HCT116 (cell line): ENCODE measurements around the gene DKK3. TPM values are rescaled to one million over a fixed set of nuclear protein-coding genes. Genes with fewer than 3 reads are reported as not detected.

Source experiments
- ATAC-seq: fragments of 200-7000 bp; cut with Tn5 transposase; 2 replicates; pipeline ENCODE4 v1.9.1; 2020; ENCODE audit warnings: mild to moderate bottlenecking, moderate library complexity
- BruUV-seq: library from RNA; stranded (reverse); fragments of 400-500 nt; replicated peaks from 2 replicates; lab custom pipeline; 2021; lab: Mats Ljungman, UMichigan
- CTCF ChIA-PET: fragments of 300-600 bp; sonication (Branson Sonifier 250); formaldehyde crosslinking; loops from one replicate; lab custom pipeline; 2021; ENCODE audit warnings: antibody characterized with exemption; lab: Charles Lee
- POLR2A ChIA-PET: fragments of 300-600, 350-600 bp; sonication (Branson Sonifier 250); formaldehyde crosslinking; loops from one replicate; lab custom pipeline; 2021; ENCODE audit warnings: antibody characterized with exemption; lab: Charles Lee
- RAD21 ChIA-PET, 2 experiments: fragments of 300-600 bp; sonication (Branson Sonifier 250); formaldehyde crosslinking; loops; one replicate each; lab custom pipeline; 2023; ENCODE audit warnings: low total read pairs in 2 of 2; ENCODE audit not compliant: uncharacterized antibody in 2 of 2, unreplicated experiment in 2 of 2, low non-redundant PET in 1 of 2; lab: Charles Lee
- DNase-seq: peaks from one replicate; pipeline ENCODE4 v3.0.0-alpha.2; 2010; ENCODE audit warnings: low read depth, low spot score
- H2AFZ ChIP-seq: fragments of 200-600 bp; shearing (Covaris generic), sonication (generic); 2 replicates; pipeline ENCODE4 v1.6.1; 2017; ENCODE audit warnings: low read depth, mixed run types, mixed read lengths, antibody characterized with exemption, low read length; ENCODE audit not compliant: poor library complexity, severe bottlenecking
- H3K27ac ChIP-seq: 2 replicates; pipeline ENCODE4 v1.5.1; 2012; ENCODE audit warnings: low read depth, low read length
- H3K27me3 ChIP-seq: fragments of 200-600 bp; sonication (generic); 2 replicates; pipeline ENCODE4 v1.6.1; 2016; ENCODE audit warnings: mixed run types, low read length, mixed read lengths; ENCODE audit not compliant: insufficient read depth
- H3K36me3 ChIP-seq, 2 experiments: fragments of 200-500 bp in 1 of 2; fragments of 200-600 bp in 1 of 2; sonication (Bioruptor generic) in 1 of 2; sonication (generic) in 1 of 2; 2 replicates each; pipeline versions ENCODE4 v1.5.1 to v1.6.1; 2014 to 2016; ENCODE audit warnings: low read length in 2 of 2, inconsistent platforms in 1 of 2, mixed read lengths in 1 of 2, mixed run types in 1 of 2; ENCODE audit not compliant: insufficient read depth in 2 of 2, control insufficient read depth in 1 of 2
- H3K4me1 ChIP-seq, 2 experiments: fragments of 200-600 bp in 1 of 2; sonication (generic) in 1 of 2; 2 replicates each; pipeline versions ENCODE4 v1.5.1 to v1.6.1; 2012 to 2017; ENCODE audit warnings: low read length in 2 of 2, inconsistent platforms in 1 of 2, mild to moderate bottlenecking in 1 of 2, mixed read lengths in 1 of 2, mixed run types in 1 of 2, moderate library complexity in 1 of 2; ENCODE audit not compliant: insufficient read depth in 2 of 2, control insufficient read depth in 1 of 2
- H3K4me2 ChIP-seq: fragments of 200-600 bp; sonication (generic); 2 replicates; pipeline ENCODE4 v1.6.1; 2017; ENCODE audit warnings: mixed run types, low read length, mixed read lengths
- H3K4me3 ChIP-seq, 2 experiments: fragments of 200-600 bp in 1 of 2; sonication (generic) in 1 of 2; replicated peaks in 1 of 2; 2 replicates each; pipeline ENCODE4 v1.5.1; 2011 to 2016; ENCODE audit warnings: low read length in 2 of 2, control low read depth in 1 of 2, low read depth in 1 of 2, mild to moderate bottlenecking in 1 of 2, mixed read lengths in 1 of 2, mixed run types in 1 of 2
- H3K79me2 ChIP-seq: fragments of 200-600 bp; sonication (generic); 2 replicates; pipeline ENCODE4 v1.6.1; 2017; ENCODE audit warnings: mild to moderate bottlenecking, mixed run types, low read length, moderate library complexity, mixed read lengths; ENCODE audit not compliant: insufficient read depth
- H3K9ac ChIP-seq: fragments of 200-600 bp; sonication (generic); 2 replicates; pipeline ENCODE4 v1.6.1; 2016; ENCODE audit warnings: low read length, mixed read lengths
- H3K9me2 ChIP-seq: fragments of 200-600 bp; sonication (generic), shearing (Covaris generic); 2 replicates; pipeline ENCODE4 v1.6.1; 2017; ENCODE audit warnings: mixed run types, mild to moderate bottlenecking, moderate library complexity; ENCODE audit not compliant: insufficient read depth
- H3K9me3 ChIP-seq, 2 experiments: fragments of 200-500 bp in 1 of 2; fragments of 200-600 bp in 1 of 2; sonication (Bioruptor generic) in 1 of 2; sonication (generic) in 1 of 2; 2 replicates each; pipeline ENCODE4 v1.6.1; 2014 to 2017; ENCODE audit warnings: low read length in 2 of 2, mixed read lengths in 2 of 2, inconsistent platforms in 1 of 2, low read depth in 1 of 2, mild to moderate bottlenecking in 1 of 2, mixed run types in 1 of 2, moderate library complexity in 1 of 2; ENCODE audit not compliant: control insufficient read depth in 1 of 2, insufficient read depth in 1 of 2
- H4K20me1 ChIP-seq: fragments of 200-600 bp; sonication (generic), shearing (Covaris generic); 2 replicates; pipeline ENCODE4 v1.6.1; 2017; ENCODE audit warnings: mixed run types, mild to moderate bottlenecking, moderate library complexity; ENCODE audit not compliant: insufficient read depth
- CBX3 ChIP-seq: IDR thresholded peaks from 2 replicates; pipeline ENCODE4 v1.6.1; 2012; ENCODE audit warnings: low read depth
- CEBPB ChIP-seq: IDR thresholded peaks from 2 replicates; pipeline ENCODE4 v1.6.1; 2012; ENCODE audit warnings: low read depth
- CTCF ChIP-seq, 3 experiments: fragments of 200-600 bp in 1 of 3; sonication (generic) in 1 of 3; IDR thresholded peaks in 2 of 3; conservative IDR thresholded peaks in 1 of 3; 2 replicates each; pipeline ENCODE4 v1.5.1; 2012 to 2017; ENCODE audit warnings: low read depth in 2 of 3, low read length in 2 of 3, antibody characterized with exemption in 1 of 3, borderline replicate concordance in 1 of 3, control low read depth in 1 of 3, mild to moderate bottlenecking in 1 of 3, mixed read lengths in 1 of 3, mixed run types in 1 of 3, moderate library complexity in 1 of 3; ENCODE audit not compliant: insufficient read depth in 1 of 3
- ELF1 ChIP-seq: IDR thresholded peaks from 2 replicates; pipeline ENCODE4 v1.6.1; 2012; ENCODE audit warnings: low read depth, borderline replicate concordance
- EZH2phosphoT487 ChIP-seq: fragments of 200-600 bp; IDR thresholded peaks from 2 replicates; pipeline ENCODE4 v1.6.1; 2018; ENCODE audit warnings: antibody characterized with exemption, borderline replicate concordance
- JUND ChIP-seq: IDR thresholded peaks from 2 replicates; pipeline ENCODE4 v1.6.1; 2012
- SIN3A ChIP-seq: IDR thresholded peaks from 2 replicates; pipeline ENCODE4 v1.6.1; 2012; ENCODE audit warnings: low read depth
- SP1 ChIP-seq: IDR thresholded peaks from 2 replicates; pipeline ENCODE4 v1.6.1; 2012; ENCODE audit warnings: low read depth
- SRF ChIP-seq: IDR thresholded peaks from 2 replicates; pipeline ENCODE4 v1.6.1; 2012; ENCODE audit warnings: low read depth
- TCF7L2 ChIP-seq: IDR thresholded peaks from 2 replicates; pipeline ENCODE4 v1.7.0; 2011; ENCODE audit warnings: borderline replicate concordance, inconsistent platforms; ENCODE audit not compliant: insufficient read depth, insufficient read length; ENCODE audit errors: extremely low read depth
- ZNF274 ChIP-seq: fragments of 200-500 bp; sonication (Bioruptor generic); IDR thresholded peaks from 2 replicates; pipeline ENCODE4 v1.6.1; 2014; ENCODE audit warnings: mild to moderate bottlenecking, low read depth, low read length, inconsistent platforms
- intact Hi-C: fragments of 100-400 bp; cut with micrococcal nuclease; formaldehyde crosslinking; loops from 2 replicates; pipeline ENCODE4 v1.10.0; 2022
- total RNA-seq: library from RNA; stranded (reverse); gene quantifications from one replicate; pipeline ENCODE4 v1.2.1, GENCODE V29; 2021; ENCODE audit not compliant: unreplicated experiment
- TF ChIP-seq, protein P1 (sequence below): IDR thresholded peaks from 2 replicates; pipeline ENCODE4 v1.6.1; 2012
- TF ChIP-seq, protein P2 (sequence below): IDR thresholded peaks from 2 replicates; pipeline ENCODE4 v1.6.1; 2012
- TF ChIP-seq, protein P3 (sequence below): IDR thresholded peaks from 2 replicates; pipeline ENCODE4 v1.6.1; 2012; ENCODE audit warnings: low read depth

DKK3 gene
- total RNA-seq, 1 experiment from 2014 or later = 0.49 TPM

DNA sequence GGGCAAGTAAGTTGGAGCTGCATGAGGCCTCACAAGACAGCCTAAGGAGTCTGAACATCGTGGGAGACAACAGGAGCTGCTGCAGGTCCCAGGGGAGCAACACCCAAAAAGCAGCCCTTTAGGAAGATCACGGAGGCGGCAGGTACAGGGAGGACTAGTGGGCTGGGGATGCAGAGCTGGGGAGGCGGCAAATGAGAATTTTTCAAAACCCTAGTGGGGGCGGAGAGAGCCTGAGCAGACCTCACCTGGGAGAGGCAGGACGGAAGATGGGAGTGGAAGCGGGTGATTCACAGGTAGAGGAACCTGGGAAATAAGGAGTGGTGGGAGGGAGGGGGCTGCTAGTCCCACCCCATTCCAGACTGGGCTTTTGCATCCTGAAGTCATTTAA lies 42.1 kb downstream of the DKK3 start (continued):
- no peak for TF ChIP-seq TCF7L2
- TF ChIP-seq, protein P1, sequence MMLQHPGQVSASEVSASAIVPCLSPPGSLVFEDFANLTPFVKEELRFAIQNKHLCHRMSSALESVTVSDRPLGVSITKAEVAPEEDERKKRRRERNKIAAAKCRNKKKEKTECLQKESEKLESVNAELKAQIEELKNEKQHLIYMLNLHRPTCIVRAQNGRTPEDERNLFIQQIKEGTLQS = no peak
- TF ChIP-seq CEBPB = no peak
- no peak for TF ChIP-seq SRF
- no peak for TF ChIP-seq JUND
- TF ChIP-seq CBX3 = no peak
- TF ChIP-seq ZNF274 = no peak
- TF ChIP-seq ELF1 = no peak
- no peak for TF ChIP-seq SIN3A
- TF ChIP-seq SP1 = no peak
- TF ChIP-seq EZH2phosphoT487 = no peak

GRCh38 chr11:11965656-11966353 lies 42.6 kb downstream of the DKK3 start:
- no peaks in the 10 kb centered on the region for H3K27me3 ChIP-seq
- TF ChIP-seq, protein P2, sequence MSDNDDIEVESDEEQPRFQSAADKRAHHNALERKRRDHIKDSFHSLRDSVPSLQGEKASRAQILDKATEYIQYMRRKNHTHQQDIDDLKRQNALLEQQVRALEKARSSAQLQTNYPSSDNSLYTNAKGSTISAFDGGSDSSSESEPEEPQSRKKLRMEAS = no peak
- no peak for TF ChIP-seq CBX3
- no peak for TF ChIP-seq JUND
- TF ChIP-seq SIN3A = no peak
- no peak for TF ChIP-seq CTCF (IDR thresholded peaks at IDR 0.05 in 2 of 3, conservative IDR thresholded peaks at IDR 0.05 in 1 of 3; ENCODE audit: borderline replicate concordance in 1 of 3, insufficient read depth in 1 of 3, low read depth in 2 of 3, low read length in 2 of 3)
- TF ChIP-seq, protein P3, sequence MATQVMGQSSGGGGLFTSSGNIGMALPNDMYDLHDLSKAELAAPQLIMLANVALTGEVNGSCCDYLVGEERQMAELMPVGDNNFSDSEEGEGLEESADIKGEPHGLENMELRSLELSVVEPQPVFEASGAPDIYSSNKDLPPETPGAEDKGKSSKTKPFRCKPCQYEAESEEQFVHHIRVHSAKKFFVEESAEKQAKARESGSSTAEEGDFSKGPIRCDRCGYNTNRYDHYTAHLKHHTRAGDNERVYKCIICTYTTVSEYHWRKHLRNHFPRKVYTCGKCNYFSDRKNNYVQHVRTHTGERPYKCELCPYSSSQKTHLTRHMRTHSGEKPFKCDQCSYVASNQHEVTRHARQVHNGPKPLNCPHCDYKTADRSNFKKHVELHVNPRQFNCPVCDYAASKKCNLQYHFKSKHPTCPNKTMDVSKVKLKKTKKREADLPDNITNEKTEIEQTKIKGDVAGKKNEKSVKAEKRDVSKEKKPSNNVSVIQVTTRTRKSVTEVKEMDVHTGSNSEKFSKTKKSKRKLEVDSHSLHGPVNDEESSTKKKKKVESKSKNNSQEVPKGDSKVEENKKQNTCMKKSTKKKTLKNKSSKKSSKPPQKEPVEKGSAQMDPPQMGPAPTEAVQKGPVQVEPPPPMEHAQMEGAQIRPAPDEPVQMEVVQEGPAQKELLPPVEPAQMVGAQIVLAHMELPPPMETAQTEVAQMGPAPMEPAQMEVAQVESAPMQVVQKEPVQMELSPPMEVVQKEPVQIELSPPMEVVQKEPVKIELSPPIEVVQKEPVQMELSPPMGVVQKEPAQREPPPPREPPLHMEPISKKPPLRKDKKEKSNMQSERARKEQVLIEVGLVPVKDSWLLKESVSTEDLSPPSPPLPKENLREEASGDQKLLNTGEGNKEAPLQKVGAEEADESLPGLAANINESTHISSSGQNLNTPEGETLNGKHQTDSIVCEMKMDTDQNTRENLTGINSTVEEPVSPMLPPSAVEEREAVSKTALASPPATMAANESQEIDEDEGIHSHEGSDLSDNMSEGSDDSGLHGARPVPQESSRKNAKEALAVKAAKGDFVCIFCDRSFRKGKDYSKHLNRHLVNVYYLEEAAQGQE = no peak
- H2AFZ ChIP-seq = no peak overlapping the region
- DNase-seq = no peak
- H3K9ac ChIP-seq = no peak overlapping the region
- CTCF ChIA-PET = interaction anchor here (1.4 to 3.0 kb wide), 6 partner anchors 8 to 79 kb away, joined by 5 to 21 read pairs (median 10); no protein-coding TSS in a partner anchor
- no peaks in the 10 kb centered on the region for H3K36me3 ChIP-seq
- intact Hi-C loops = no loop called here
- H3K4me3 ChIP-seq = no peak overlapping the region
- BruUV-seq = no TSS peak
- no peaks in the 10 kb centered on the region for H4K20me1 ChIP-seq
- no peak overlapping the region for H3K4me2 ChIP-seq
- POLR2A ChIA-PET = no interaction called here
- H3K4me1 ChIP-seq = peaks cover 0 to 7% of the 10 kb centered on the region in 2 experiments; a peak in 1 of 4 replicates
- H3K27ac ChIP-seq = no peak overlapping the region
- RAD21 ChIA-PET = no interaction called here
- no peak for ATAC-seq
- no peaks in the 10 kb centered on the region for H3K9me3 ChIP-seq
- no peaks in the 10 kb centered on the region for H3K79me2 ChIP-seq
- no peaks in the 10 kb centered on the region for H3K9me2 ChIP-seq
